HG03045 (cell line): ENCODE data around the gene UBA52.
A peak's percentile ranks its signal among the peaks of the same experiment; 100 is the strongest.
"Not testable (repeated sequence)": the region's sequence is repeated elsewhere in the genome, so short reads cannot be mapped to it uniquely, and the experiment has no call there.

ENCODE experiments used
- ATAC-seq: cut with Tn5 transposase; IDR thresholded peaks from one replicate; pipeline ENCODE4 v1.9.1; 2021; ENCODE audit warnings: mild to moderate bottlenecking, moderate library complexity; ENCODE audit not compliant: unreplicated experiment

The UBA52 gene

DNA sequence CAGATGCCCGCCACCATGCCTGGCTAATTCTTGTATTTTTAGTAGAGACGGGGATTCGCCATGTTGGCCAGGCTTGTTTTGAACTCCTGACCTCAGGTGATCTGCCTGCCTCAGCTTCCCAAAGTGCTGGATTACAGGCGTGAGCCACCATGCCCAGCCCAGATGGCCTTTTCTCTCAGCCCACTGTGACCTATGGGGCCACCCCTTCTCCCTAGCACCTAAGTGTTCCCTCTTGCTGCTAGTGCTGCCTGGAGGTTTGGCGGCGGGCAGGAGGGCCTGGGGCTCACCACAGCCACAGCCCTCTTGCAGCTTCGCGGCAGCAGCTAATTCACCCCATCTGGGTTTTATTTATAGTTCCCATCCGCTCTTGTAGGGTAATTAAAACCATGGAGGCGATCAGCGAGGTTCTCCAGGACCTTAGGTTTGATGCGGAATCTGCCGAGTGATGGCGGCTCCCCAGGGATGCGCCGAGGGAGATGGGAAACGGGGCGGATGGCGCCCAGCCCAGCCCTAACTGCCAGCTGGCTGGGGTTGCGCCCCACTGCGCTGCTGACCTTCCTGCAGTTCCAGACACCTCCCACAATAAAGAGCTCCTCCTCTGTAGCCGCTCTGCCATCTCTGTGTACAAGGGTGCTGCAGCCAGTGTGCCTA lies 20.2 kb downstream of the UBA52 start:
- no peak for ATAC-seq

DNA sequence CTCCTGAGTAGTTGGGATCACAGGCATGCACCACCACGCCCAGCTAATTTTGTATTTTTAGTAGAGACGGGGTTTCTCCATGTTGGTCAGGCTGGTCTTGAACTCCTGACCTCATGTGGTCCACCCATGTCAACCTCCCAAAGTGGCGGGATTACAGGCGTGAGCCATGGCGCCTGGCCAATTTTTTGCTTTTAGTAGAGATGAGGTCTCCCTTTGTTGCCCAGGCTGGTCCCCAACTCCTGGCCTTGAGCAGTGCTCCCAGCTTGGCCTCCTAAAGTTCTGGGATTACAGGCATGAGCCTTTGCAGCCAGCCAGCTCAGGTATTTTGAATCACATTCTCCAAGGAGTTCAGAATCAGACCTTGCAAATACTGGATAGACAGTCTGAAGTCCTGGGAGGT lies 21.1 kb downstream of the UBA52 start:
- not testable (repeated sequence) for ATAC-seq

- no peak for ATAC-seq
These were observed 21.9 kb downstream of the UBA52 start for GRCh38 chr19:18593367-18594095.

- peak; percentile 49 for ATAC-seq
These were observed 22.6 kb downstream of the UBA52 start for GRCh38 chr19:18594096-18594823.

DNA sequence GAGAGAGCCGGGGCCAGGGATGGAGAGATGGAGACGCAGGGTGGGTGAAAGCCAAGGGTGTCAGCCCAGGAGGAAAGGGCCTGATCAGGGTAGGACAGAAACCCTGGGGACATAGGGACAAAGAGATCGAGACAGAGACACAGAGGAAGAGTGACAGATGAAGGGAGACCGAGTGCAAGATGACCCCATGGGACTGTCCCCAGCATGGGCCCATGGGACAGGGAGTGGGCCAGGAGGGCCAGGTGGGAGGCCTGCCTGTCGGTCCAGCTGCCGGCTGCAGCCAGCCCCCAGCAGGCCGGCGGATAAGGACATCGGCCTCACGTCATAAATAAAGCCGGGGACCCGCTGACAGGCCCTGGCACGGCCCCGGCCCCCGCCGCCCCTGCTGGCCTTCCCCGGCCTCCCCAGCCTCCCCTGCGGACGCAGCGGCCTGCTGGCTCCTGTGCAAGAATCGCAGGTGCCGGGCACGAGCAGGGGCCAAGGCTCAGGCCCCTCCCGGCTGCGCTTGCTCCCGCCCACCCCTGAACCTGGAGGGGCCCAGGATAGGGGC lies 23.2 kb downstream of the UBA52 start:
- no peak for ATAC-seq

DNA sequence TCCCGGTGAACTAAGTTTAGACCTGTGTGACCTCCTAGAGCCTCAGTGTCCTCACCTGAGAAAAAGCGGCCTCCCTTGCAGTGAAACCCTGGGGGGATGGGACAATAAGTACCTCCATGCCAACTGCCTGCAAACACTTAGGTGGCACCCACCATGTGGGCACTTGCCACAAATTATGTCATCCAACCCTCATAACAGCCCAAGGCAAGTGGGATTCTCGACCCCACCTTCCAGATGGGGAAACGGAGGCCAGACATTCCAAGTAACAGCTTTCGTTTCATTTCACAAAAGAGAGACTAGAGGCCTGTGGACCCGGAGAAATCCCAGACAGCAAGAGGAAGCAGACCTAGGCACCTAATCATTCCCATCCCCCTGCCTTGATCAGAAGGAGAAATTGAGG lies 23.8 kb downstream of the UBA52 start:
- ATAC-seq: no peak

GRCh38 chr19:18596752-18597157 lies 25.1 kb downstream of the UBA52 start:
- ATAC-seq: no peak

DNA sequence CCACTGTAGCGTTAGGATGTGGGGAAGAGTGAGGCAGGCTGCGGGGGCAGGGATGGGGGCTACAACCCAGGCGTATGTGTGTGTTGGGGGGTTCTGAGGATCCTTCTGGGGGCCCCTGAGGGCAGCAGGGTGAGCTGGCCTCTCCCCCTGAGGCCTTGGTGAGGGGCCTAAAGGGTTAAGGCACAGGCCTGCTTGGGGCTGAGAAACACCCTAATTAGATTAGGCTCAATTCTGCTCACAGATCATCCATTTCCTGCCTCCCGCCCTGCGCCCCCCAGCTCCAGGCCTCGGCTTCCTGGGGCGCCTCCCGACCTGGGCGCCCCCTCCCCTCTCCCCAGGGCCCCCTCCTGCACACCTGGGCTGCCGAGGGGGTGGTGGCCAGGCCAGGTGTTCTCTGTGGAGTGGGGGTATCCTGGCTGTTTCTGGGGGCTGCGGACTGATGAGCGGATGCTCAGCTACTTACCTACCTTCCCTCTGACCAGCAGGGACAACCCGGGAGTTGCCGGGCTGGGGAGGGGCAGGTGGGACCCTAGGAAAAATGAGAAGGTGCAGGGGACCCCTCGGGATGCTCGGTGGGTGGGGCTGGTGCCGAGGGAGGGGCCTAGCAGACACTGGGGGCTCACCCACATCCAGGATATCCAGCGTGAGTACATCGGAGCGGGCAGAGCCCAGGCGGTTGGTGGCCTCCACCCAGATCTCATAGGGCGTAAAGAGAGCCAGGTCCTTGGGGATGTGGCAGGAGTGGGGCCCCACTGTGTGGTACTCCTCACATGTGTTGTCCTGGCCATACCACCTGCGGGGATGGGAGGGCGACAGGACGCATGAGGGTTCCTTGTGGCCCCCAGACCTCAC lies 26.4 kb downstream of the UBA52 start:
- ATAC-seq: no peak

DNA sequence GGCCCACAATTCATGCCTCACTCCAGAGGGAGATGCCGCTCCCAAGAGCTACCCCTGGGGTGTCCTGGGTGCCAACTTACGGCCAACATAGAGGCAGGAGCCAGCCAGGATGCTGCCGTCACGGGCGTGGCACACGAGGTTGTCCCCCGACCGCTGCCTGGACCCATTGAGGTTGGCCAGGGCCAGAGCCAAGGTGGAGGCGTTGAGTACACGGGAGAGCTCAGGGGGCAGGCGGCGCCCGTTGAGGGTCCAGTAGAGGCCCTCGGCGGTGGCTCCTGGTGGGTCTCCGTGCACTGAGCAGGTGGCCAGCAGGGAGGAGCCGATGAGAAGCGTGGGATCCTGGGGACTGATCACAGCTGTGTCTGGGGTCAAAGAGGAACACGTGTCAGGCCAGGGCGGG lies 27.8 kb downstream of the UBA52 start:
- ATAC-seq: no peak

GRCh38 chr19:18600692-18601397 lies 29.2 kb downstream of the UBA52 start:
- ATAC-seq: not testable (repeated sequence)

- no peak for ATAC-seq
These were observed 30.2 kb downstream of the UBA52 start for GRCh38 chr19:18601875-18602274.

DNA sequence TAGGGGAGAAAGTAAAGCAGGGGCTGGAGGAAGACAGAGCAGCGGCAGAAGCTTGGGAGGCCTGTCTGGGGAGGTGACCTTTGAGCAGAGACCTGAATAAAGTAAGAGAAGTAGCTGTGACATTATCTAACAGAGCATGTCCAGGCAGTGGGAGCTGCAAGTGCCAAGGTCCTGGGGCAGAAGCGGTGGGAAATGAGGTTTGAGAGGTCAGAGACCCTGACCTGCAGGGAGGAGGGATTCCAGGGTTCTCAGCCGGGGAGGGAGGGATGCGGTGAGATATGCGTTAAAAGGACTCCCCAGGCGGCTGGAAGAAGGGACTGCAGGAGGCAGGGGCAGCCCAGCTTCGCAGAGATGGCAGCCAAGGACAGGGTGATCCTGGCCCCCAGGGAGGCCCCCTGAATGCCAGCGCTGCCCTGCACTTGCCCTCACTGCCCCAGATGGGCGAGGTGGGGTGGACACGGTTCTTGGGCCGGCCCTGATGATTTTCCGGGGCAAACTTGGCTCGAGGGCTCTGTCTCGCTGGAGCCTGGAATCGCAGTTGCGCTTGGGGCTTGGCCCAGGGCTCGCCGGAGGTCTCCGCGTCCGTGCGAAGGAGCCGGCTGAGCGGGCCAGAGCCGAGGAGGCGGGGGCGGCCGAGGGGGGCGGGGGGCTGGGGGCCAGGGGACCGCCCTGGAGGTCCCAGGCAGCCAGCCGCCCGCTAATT lies 31.7 kb downstream of the UBA52 start:
- ATAC-seq: no peak

DNA sequence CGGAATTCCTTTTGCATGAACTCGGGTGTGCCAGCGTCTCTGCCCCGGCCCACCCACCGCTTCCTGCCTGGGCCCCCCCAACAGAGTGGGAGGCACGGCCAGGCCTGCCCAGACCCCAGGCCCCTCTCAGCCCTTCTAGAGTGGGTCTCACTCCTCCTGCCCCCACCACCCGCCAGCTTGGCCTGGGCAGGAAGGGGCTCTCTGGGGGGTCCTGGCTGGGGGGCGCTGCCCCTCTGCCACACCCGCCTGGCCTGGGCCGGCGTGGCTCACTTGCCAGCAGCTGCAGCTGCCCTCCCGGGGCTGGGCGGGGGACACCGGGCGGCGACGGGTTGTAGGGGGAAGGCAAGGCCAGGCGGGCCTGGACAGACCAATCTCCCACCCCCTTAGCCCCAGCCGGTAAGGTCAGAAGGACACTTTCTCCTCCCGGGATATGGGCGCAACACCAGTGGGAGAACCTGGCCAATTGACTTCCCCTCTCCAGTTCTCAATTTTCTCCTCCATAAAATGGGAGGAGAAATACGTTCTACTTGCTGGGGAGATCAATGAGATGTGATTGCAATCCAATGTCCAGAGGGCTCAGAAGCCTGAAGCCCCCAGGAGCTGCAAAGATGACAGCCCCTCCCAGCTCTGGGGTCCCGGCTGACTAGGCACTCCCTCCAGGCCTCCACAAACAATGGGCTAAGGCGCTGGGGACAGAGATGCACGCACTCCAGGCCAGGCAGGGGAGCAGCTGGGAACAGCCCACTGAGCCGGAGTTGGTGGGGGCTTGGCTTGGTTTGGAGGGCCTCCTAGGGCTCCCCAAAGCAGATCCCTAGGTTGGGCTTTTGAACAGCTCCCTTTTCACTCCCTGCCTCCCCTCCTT lies 32.5 kb downstream of the UBA52 start:
- no peak for ATAC-seq

GRCh38 chr19:18604820-18605159 lies 33.1 kb downstream of the UBA52 start:
- no peak for ATAC-seq

- no peak for ATAC-seq
These were observed 33.5 kb downstream of the UBA52 start for GRCh38 chr19:18605196-18605545.

DNA sequence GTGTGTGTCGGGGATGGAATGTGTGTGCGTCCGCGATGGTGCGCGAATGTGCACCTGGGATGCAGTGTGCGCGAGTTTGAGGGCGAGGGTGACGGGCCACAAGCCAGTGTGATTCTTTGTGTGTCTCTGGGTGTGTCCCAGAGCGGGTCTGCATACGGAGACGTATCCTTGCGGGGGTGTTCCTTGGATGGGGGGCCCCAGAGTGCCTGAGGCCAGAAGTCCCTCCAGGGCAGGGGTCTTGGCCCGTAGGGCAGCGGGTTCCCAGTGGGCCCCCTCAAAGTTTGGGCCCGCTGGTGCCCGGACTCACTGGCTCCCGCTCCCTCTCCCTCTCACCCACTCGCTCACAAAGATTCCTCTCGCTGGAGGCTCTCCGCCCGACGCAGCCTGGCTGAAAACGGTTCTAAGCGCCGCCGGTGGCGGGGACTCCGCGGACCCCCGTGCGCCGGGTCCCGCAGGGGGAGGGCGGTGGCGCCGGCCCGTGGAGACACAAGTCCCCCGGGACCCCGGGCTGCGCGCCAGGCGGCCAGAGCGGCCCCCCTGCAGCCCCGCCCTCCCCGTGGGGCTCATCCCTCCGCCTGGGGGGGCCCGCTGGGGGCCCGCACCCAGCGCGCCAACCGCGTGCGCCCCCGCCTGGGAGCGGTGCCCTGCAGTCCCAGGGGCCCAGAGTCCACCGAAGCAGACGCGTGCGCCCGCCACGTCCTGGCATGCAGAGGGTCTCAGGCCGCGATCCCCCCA lies 34.1 kb downstream of the UBA52 start:
- ATAC-seq: no peak

- no peak for ATAC-seq
These were observed 34.9 kb downstream of the UBA52 start, which contains the start of gene CRLF1 for GRCh38 chr19:18606281-18607225. TSS of gene CRLF1 (minus strand) at chr19:18606799. CDS start at chr19:18606656, 143 bp downstream.
